Fibroblast of skin of abdomen (primary cell): ENCODE data around the gene SPEM1. TPM values are rescaled to one million over a fixed set of nuclear protein-coding genes. Genes with fewer than 3 reads are reported as not detected.

Experiments used
- DNase-seq: peaks from one replicate; pipeline ENCODE4 v3.0.0-alpha.2; 2013
- polyA plus RNA-seq, 2 experiments: library from polyadenylated mRNA; unstranded; fragments of 120-200 nt; gene quantifications; one replicate each; pipeline ENCODE4 v1.2.1, GENCODE V29; 2013; ENCODE audit not compliant: insufficient read length in 2 of 2

Gene SPEM1, protein sequence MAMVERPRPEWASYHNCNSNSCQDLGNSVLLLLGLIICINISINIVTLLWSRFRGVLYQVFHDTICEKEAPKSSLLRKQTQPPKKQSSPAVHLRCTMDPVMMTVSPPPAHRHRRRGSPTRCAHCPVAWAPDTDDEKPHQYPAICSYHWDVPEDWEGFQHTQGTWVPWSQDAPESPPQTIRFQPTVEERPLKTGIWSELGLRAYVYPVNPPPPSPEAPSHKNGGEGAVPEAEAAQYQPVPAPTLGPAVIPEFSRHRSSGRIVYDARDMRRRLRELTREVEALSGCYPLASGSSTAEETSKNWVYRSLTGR
- not detected for polyA plus RNA-seq (2013, experiment 1 of 2; ENCODE audit: insufficient read length)
- polyA plus RNA-seq (2013, experiment 2 of 2; ENCODE audit: insufficient read length): not detected

DNA sequence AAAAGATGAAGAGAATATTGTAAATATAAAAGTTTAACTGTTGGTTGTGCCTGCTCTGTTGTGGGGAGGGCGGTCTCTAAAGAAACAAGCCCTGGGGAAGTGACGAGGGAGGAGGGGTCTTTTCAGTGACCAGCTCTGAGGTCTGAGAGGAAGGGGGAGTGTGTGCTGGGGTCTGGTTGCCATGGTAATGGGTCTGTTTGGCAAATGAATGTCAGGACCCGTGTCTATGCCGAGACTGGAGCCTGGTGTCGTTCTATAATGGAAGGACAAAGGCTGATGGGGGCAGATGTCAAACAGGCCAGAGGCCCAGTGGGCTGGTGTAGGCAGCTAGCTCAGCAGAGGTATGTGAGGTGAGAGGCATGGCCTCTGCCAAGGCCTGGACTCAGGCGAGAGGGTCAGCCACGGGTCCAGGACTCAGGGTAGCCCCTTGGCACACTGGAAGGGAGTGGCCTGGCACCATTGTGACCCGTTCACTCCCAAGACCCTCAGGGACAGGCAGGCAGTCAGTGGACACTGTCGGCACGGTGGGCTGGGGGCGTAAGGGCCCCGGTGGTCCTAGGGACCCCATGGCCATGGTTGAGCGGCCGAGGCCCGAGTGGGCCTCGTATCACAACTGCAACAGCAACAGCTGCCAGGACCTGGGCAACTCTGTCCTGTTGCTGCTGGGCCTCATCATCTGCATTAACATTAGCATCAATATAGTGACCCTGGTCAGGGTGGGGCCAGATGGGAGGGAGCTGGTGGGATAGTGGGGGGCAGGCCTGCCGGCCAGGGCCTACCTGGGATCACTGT, at the start of gene SPEM1:
TSS of gene SPEM1 (plus strand) at position 506 of the 792 bp plus-strand sequence. CDS start at position 567, 61 bp downstream.
- no peak for DNase-seq

DNA sequence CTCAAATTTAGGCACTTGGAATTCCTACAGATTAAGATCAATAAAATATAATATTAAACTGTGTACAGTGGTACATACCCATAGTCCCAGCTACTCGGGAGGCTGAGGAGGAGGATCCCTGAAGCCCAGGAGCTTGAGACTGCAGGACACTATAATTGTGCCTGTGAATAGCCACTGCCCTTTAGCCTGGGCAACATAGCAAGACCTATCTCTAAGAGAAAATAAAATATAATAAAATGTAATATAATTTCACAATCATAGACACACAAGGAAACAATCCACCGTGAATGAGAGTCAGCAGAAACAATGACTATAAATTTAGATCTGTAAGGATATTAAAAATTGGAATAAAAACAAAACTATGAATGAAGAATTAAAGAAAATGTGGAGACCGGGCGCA, 49.3 kb upstream of the SPEM1 start:
- DNase-seq: no peak

DNA sequence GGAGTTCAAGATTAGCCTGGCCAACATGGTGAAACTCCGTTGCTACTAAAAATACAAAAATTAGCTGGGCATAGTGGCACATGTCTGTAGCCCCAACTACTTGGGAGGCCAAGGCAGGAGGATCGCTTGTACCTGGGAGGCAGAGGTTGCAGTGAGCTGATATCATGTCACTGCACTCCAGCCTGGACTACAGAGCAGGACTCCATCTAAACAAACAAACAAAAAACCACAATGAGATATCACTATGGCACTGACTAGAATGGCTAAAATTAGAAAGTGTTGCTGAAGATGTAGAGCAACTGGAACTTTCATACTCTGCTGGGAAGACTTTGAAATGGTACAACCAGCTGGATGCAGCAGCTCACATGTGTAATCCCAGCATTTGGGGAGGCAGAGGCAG, 45.8 kb upstream of the SPEM1 start:
- DNase-seq: no peak

DNA sequence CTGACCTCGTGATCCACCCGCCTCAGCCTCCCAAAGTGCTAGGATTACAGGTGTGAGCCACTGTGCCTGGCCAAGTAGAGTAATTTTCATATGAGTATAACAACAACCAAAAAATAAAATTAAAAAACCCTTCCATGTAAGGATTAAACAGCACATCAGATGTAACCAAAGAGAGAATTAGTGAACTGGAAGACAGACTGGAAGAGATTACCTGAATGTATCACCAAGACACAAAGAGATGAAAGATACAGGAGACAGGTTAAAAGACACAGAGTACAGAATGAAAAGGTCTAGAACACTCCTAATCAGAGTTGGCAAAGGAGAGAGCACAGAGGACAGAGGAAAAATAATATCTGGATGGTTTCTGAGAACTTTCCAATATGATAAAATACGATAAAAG, 41.0 kb upstream of the SPEM1 start:
- DNase-seq: no peak

DNA sequence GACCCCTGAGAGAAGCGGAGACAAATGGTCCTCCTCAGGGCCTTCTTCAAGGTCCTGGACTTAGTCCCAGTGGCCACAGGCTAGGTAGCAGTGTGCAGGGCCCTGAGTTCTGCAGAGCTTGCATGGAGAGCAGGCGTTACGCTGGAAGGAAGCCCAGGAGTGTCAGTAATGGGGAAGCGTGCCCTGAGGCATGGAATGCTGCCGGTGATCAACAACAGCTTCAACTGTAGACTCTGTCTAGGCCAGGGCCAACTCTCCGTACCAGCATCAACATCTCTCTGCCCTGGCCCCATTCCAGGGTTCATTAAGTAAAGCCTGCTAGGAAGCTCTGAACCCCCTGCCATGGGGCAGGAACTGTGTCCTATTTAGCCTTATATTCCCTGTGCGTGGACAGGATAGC, 39.8 kb upstream of the SPEM1 start:
- DNase-seq: peak; percentile 25

DNA sequence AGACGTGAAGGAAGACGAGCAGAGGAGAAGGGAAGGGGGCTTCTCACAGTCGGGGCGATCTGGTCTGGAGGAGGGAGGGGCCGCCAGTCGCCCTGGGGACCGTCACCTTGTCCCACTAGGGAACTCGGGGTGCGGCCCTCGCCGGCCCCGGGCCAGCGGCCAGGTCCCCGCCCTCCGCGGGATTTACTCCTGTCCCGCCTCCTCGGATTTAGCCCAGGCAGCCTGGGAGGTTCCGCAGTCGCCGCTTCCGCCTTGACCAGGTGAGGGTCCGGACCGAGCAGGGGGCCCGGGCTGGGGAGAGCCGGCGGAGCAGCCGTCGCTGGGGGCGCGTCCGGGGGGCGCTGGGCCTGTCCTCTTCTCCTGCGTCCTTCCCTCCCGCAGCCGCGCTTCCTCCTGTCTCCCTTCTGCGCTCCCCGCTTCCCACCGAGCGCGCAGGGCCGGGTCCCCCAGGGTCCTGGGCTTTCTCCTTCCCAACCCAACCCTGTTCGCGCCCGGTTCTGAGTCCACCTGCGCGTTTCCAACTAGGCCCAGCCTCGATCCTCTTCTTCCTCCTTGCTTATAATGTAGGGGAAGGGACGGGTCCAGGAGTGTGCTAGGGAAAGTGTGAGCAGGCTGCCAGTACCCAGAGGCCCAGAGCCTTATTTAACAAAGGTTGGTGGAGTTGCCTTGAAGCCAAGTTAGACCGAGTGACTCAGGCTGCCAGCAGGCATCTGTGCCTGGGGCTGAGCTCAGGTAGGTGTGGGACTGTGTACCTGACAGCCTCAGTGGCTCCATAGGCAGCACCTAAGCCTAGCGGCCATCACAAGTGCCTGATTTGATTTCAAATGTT, 39.1 kb upstream of the SPEM1 start, which contains the start of gene TNK1:
TSS of gene TNK1 (plus strand) at position 235 of the 829 bp plus-strand sequence. CDS start 1,838 bp downstream, outside the sequence.
- DNase-seq: no peak

DNA sequence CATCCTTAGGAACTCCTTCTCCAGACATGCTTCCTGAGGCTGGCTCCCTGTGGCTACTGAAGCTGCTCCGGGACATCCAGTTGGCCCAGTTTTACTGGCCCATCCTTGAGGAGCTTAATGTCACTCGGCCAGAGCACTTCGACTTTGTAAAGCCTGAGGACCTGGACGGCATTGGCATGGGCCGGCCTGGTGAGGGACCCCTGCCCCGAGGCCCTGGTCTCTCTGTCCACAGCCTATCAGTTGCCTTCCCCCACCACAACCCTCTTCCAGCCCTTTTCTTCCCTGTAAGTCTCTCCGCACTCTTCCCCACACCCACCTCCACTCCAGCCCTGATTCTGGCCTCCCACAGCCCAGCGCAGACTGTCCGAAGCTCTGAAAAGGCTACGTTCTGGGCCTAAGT, 37.2 kb upstream of the SPEM1 start:
- DNase-seq: no peak

DNA sequence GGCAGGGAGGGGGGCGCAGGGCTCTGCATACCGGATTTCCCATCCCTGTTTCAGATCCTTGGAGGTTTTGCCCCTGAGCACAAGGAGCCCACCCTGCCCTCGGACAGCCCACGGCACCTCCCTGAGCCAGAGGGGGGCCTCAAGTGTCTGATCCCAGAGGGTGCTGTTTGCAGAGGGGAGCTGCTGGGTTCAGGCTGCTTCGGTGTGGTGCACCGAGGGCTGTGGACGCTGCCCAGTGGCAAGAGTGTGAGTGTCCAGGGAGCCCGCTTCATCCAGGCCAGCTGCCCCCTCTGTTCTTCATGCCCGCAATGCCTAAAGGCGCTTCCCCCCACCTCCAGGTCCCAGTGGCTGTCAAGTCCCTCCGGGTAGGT, 36.8 kb upstream of the SPEM1 start:
- no peak for DNase-seq

DNA sequence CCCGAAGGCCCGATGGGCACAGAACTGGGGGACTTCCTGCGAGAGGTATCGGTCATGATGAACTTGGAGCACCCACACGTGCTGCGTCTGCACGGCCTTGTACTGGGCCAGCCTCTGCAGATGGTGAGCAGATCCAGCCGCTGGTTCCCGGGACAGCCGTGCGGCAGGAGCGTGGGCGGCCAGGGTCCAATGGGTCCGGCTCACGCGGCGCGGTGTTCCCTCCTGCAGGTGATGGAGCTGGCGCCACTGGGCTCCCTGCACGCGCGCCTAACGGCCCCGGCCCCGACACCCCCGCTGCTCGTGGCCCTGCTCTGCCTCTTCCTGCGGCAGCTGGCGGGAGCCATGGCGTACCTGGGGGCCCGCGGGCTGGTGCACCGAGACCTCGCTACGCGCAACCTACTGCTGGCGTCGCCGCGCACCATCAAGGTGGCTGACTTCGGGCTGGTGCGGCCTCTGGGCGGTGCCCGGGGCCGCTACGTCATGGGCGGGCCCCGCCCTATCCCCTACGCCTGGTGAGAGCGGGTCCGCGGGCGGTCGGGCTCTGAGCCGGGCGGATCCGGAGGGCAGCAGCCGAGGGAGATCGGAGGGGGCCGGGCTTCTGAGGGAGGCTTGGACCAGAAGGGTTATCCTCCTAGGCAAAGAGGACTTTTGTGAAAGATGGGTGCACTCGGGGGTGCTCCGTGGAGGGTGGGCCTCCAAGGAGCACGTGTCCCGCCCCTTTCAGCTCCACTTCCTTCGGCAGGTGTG, 36.2 kb upstream of the SPEM1 start:
- DNase-seq: peak; percentile 30

DNA sequence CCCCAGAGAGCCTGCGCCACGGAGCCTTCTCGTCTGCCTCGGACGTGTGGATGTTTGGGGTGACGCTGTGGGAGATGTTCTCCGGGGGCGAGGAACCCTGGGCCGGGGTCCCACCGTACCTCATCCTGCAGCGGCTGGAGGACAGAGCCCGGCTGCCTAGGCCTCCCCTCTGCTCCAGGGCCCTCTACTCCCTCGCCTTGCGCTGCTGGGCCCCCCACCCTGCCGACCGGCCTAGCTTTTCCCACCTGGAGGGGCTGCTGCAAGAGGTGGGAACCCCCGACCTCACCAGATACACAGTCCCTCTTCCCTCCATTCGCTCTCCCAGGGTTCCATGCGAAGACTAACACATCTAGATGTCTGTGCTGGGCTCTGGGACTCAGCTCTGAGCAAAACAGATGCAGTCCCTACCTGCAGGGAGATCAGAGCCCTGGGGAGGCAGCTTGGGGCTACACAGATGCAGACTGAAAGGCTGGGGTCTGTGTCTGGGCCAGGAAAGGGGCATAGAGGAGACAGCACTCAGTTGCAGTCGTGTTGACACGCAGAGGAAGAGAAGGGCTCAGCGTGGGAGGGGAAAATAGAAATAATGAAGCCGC, 35.5 kb upstream of the SPEM1 start:
- no peak for DNase-seq

DNA sequence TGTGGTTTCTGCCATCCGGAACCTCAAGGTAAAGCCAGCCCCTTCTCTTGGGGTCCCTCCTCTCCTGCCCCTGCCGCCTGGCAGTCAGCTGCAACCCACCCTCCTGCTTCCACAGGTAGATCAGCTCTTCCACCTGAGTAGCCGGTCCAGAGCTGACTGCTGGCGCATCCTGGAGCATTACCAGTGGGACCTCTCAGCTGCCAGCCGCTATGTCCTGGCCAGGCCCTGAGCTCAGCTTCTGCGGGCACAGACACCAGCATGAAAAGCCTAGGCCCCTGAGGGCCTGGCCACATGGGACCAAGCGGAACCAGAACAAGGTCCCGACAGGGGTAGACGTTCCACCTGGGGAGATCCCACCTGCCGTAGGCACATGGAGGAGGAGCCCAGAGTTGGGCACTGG, 31.3 kb upstream of the SPEM1 start:
- DNase-seq: no peak

DNA sequence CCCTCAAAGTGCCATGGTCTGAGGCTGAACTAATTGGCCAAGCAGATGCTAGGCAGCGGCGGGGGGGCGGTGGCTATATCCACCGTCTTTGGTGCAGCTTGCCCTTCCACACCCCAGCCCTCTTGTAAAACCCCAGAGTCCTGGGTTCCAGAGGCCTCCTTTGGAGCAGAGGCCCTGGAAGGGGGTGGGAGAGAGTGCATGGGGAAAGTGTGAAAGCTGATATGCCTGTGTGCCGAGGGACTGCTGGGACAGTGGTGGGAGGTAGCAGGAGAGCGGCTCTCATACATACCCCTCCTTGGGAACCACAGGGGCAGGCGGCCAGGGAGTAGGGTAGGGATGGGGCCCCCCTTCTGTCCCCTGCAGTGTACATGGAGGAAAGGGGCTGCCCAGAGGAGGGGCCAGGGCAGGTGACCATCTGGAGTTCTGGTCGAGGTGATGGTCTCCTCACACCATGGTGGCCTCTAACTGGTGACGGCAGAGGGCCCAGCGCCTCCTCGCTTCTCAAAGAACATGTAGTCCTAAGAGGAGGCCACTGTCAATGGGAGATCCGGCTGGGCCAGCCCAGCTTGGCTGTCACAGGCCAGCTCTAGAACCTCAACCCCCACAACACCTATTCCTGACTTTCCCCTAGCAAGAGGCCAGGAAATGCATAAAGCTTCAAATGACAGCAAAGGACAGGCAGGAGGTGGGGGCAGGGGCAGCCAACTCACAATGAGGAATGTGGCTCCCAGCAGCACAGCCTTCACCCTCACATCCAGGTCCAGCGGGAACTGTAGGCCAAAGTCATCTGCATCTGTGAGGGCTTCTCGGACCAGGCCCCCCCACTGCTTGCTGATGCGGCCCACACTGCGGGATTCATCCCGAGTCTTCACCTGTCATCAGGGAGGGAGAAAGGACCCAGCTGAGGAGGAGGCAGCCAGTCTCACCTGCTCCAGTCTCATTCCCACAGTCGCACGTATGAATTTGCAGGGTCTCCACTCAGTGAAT, 29.9 kb upstream of the SPEM1 start:
- no peak for DNase-seq

DNA sequence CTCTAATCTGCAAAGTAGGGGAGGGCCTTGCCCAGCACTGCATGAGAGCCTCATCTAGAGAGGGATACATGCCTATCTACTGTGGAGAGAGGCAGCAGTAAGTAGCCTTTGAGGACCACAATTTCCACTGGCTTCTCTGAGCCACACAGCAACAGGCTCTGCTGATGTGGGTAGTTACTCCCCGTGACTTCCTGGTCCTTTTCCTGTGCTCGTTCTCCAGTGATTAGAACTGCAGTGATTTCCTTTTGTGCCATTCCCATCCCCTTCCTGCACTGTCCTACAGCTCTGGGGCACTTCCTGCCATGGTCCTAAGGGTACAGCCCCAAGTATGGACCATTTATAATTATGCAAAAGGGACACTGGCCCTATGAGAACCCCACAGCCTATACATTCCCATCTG, 28.8 kb upstream of the SPEM1 start:
- DNase-seq: no peak

DNA sequence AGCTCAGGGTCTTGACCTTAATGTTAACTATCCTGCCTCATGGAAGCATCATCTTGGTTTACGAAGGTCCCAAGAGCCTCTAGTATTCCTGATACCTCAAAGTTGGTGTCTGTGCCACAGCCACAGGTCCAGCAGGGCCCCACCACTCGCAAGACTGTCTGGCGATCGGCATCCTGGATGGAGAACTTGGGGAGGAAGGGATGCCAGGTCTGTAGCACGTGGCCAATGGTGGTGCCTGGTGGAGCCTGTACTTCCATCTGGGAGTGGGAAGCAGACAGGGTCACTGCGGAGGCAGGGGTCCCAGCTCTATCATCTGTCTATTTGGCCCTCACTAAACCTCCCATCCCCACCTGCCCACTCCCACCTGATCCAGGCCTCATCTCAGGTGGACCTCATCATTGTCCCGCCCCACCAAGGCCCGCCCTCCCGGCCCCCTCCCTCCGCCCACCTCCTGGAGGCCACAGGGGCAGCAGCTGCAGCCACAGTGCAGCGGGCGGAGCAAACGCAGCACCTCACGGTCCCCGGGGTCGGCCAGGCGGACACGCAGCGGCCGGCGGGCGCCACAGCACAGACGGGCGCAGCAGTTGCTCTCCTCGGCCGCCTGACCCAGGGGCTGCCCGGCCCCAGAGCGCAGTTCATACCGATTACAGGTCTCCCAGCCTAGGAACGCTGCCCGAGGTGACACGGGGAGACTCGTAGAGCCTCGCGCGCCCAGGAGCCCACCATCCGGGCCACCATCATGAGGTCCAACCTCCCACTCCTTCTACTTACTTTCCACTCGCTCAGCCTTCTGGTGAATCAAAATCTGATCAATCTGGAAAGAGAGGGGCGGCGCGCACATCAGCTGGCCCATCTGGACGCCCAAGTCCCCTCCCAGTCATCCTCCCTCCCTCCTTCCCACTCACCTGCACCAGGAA, 27.2 kb upstream of the SPEM1 start:
- DNase-seq: no peak

DNA sequence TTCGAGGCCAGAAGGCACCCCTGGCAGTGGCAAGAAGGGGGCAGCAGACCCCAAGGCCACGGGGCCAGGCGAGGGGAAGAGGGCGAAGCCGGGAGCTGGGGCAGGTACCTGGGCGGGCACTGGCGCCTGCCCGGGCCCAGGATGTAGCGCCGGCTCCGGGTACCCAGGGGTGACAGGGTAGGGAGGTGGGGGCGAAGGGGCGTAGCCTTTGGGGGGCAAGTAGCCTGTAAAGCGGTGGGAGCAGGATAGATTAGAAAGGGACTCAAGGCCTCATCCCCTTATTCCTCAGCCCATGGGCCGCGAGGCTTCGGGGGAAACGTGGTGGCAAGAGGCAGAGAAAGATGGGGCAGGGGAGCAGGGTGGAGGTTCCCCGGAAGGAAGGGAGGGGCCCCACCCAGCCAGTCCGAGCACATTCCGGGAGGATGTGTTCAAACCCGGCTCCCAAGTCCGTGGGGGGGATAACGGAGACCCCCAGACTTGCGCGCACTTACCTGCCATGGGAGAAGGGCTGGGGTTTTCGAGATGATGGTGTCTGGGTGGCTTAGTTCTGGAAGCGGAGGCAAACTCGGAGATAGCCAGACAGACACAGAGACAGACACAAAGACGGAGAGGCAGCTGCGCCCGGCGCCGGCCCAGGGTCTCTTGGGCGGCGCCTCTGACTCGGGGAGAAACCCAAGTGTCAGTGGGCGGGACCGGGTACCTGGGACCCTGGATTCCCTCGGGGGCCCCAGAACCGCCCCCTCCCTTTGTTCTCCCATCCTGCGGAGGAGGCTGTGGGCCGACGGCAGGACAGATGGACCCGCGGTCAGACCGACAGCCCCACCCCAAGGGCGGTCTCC, 26.3 kb upstream of the SPEM1 start:
- DNase-seq: peak; percentile 17

DNA sequence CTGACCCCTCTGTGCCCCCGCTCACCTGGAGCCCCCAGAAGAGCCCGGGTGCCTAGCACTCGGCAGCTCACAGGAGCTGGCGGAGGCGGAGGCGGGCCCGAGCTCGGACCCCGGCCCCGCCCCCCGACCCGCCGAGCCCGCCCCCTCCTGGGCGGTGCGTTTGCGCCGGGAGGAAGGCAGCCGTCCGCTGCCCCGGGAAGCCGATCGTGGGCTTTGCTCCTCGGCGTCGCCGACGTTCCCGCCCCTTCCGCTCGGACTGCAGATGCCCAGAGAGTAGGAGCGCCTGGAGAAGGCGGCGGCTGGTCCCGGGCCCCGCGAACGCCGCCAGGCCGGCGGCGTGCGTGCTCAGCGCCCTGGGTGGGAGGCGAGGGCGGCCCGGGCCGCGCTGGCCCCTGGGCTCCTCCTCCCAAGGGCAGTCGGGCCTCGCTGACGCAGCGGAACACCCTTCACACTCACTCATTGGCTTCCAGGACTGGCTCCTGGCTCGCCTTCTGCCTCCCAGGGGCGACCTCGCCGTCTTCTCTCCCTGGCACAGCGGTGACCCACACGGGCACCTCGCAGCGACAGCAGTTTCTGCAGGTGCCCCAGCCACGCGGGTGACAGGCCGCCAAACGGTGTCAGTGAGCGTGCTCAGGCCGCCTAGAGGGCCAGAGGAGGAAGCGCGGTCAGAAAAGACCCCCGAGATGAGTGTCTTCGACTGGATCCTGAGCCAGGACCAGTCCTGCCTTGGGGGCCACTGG, 25.5 kb upstream of the SPEM1 start, which contains the start of gene PLSCR3:
TSS of gene PLSCR3 (minus strand) at position 74 of the 740 bp plus-strand sequence. CDS start 415 bp downstream, outside the sequence.
- DNase-seq: peak; percentile 84

DNA sequence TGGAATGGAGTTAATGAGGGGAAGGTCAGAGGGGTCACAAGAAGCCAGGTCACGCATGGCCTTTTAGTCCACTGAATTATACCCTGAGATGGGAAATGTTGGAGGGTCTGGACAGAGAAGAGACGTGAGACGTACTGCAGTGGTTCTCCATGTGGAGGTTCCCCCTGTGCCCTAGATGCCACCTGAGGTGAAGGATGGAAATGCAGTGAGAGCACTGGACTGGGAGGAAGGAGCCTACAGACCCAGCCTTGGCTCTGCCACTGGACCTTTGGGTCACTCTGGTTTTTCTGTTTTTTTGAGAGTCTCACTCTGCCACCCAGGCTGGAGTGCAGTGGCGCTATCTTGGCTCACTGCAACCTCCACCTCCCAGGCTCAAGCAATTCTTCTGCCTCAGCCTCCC, 24.0 kb upstream of the SPEM1 start:
- no peak for DNase-seq
